ENCODE results near the gene ISG20.

GRCh38 chr15:88636050-88636449, 2.8 kb upstream of the ISG20 start:
- TF ChIP-seq GATA3 (IDR thresholded peaks at IDR 0.05; ENCODE audit: low read depth, low read length) (no peak), GATA2 (IDR thresholded peaks at IDR 0.05; ENCODE audit: low read depth, low read length) (no peak)
